Stomach (tissue), 9 donors: ENCODE results near the gene CUX1. TPM values are rescaled to one million over a fixed set of nuclear protein-coding genes. Genes with fewer than 3 reads are reported as not detected.
A peak's percentile ranks its signal among the peaks of the same experiment; 100 is the strongest.

ENCODE experiments used
- DNase-seq, 2 donors: peaks; one replicate each; pipeline versions ENCODE4 v3.0.0 to v3.0.0-alpha.2; 2013 to 2019
- H3K27ac ChIP-seq, 5 donors: fragments of 200-600 bp in 4 of 5; sonication (generic) in 4 of 5; one replicate each; pipeline ENCODE4 v1.5.1; 2013 to 2019; ENCODE audit warnings: mild to moderate bottlenecking in 1 of 5, moderate library complexity in 1 of 5
- H3K27me3 ChIP-seq, 3 donors: fragments of 200-600 bp; sonication (generic); one replicate each; pipeline ENCODE4 v1.5.1; 2017 to 2019; ENCODE audit warnings: mixed run types in 1 of 3
- H3K36me3 ChIP-seq, 4 donors: fragments of 200-600 bp; sonication (generic); 1 replicate in 3 of 4; 2 replicates in 1 of 4; pipeline ENCODE4 v1.5.1; 2016 to 2019
- H3K4me1 ChIP-seq, 4 donors: fragments of 200-600 bp; sonication (generic); one replicate each; pipeline ENCODE4 v1.5.1; 2016 to 2019
- H3K4me3 ChIP-seq, 4 donors: fragments of 200-600 bp; sonication (generic) in 3 of 4; one replicate each; pipeline ENCODE4 v1.5.1; 2016 to 2019; ENCODE audit warnings: mild to moderate bottlenecking in 1 of 4
- H3K9me3 ChIP-seq, 4 donors: fragments of 200-600 bp; sonication (generic); one replicate each; pipeline ENCODE4 v1.5.1; 2016 to 2019
- EP300 ChIP-seq: sonication (generic); formaldehyde crosslinking; IDR thresholded peaks from one replicate; pipeline ENCODE4 v1.6.1; 2017; ENCODE audit warnings: antibody characterized with exemption
- POLR2A ChIP-seq, 4 donors: fragments of 450-650 bp; IDR thresholded peaks; one replicate each; pipeline ENCODE4 v1.6.1; 2016; ENCODE audit warnings: antibody characterized with exemption in 4 of 4, control low read depth in 2 of 4, mild to moderate bottlenecking in 1 of 4, moderate library complexity in 1 of 4
- POLR2AphosphoS5 ChIP-seq, 3 donors: sonication (generic); formaldehyde crosslinking; IDR thresholded peaks; one replicate each; pipeline ENCODE4 v1.6.1; 2016; ENCODE audit warnings: antibody characterized with exemption in 3 of 3
- WGBS, 5 donors: extraction: QIAGEN DNeasy Blood & Tissue Kit in 3 of 5; methylation state at CpG; one replicate each; pipeline versions ENCODE4 v1.1.5 to v1.1.7; 2013 to 2018; 5-methylcytosine and 5-hydroxymethylcytosine counted together
- intact Hi-C: fragments of 100-400 bp; cut with DNase I; formaldehyde crosslinking; loops from one replicate; pipeline ENCODE4 v1.15.1; 2023; ENCODE audit warnings: low total_unique reads
- polyA plus RNA-seq, 3 donors: library from polyadenylated mRNA; stranded (reverse); fragments of 200-250 nt; gene quantifications; one replicate each; pipeline ENCODE4 v1.2.3, GENCODE V29; 2013
- total RNA-seq, 5 donors: library from RNA; depleted of rRNA; stranded (reverse); fragments of >200 nt; gene quantifications; one replicate each; pipeline versions ENCODE4 v1.1.0 to v1.2.3, GENCODE V29; 2014 to 2016
- TF ChIP-seq, protein P1 (sequence below), 7 experiments: fragments of 450-650 bp in 4 of 7; fragments of 200-600 bp in 3 of 7; sonication (generic) in 3 of 7; IDR thresholded peaks; one replicate each; pipeline ENCODE4 v1.5.1; 2016 to 2019; ENCODE audit warnings: antibody characterized with exemption in 7 of 7, control low read depth in 2 of 7, mild to moderate bottlenecking in 1 of 7
- donor health status: healthy with polysubstance abuse.
- donor health status: Bipolar disorder and iron deficiency.
- donor health status: healthy.

CUX1 gene
- total and polyA plus RNA-seq, 8 donors: 24.7 to 201 (median 54.7) TPM

DNA sequence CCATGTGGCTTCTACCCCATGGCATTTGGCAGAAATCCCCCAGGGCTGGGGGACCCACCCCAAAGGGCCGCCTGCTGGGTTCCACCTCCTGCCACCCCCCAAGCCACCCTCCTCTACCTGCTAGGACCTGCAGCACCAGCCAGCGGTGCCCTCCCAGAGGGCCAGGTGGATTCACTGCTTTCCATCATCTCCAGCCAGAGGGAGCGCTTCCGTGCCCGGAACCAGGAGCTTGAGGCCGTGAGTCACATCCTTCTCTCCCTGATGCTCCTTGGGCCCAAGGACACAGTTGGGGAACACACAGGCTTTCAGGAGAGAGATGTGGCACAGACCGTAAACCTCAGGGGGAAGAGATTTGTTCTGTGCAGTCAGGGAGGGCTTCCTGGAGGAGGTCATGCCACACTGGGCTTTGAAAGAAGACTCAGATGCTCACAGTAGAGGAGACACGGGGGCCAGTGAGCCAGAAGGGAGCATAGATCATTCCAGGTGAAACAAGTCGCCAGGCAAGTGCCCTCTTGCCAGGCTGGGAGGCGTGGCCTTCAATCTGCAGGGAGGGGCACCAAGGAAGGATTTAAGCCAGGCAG, 457.8 kb downstream of the CUX1 start:
- Histone ChIP-seq H3K4me3 (no peak overlapping the region), H3K27ac (no peak overlapping the region), H3K4me1 (peaks cover 0 to 13% (median 10%) of the 10 kb centered on the region in 4 donors), H3K9me3 (no peaks in the 10 kb centered on the region), H3K36me3 (peaks cover 0 to 6% (median 0%) of the 10 kb centered on the region in 4 donors), H3K27me3 (no peaks in the 10 kb centered on the region)
- WGBS, 5 donors: 89 to 93% (median 91%) methylated on average over 10 of the region's 10 CpGs
- DNase-seq: no peak
- no peak for TF ChIP-seq EP300
- intact Hi-C loops: no loop called here

DNA sequence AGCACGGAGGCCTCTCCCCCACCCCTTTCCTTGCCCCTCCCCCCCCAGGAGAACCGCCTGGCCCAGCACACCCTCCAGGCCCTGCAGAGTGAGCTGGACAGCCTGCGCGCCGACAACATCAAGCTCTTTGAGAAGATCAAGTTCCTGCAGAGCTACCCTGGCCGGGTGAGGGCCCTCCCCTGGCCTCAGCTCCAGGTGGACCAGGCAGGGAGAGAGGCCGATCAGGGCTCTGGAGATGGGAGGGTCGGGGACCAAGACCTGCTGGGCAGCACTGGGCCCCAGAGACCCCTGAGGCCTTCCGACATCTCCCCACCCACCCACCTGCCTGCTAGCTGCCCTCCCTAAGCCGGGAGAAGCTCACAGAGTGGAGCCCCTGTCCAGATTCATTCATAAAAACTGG, 460.5 kb downstream of the CUX1 start:
- no peak for DNase-seq
- peaks cover 0 to 7% (median 5%) of the 10 kb centered on the region in 4 donors for H3K4me1 ChIP-seq
- H3K27me3 ChIP-seq: no peaks in the 10 kb centered on the region
- H3K9me3 ChIP-seq: no peaks in the 10 kb centered on the region
- TF ChIP-seq, protein P1, sequence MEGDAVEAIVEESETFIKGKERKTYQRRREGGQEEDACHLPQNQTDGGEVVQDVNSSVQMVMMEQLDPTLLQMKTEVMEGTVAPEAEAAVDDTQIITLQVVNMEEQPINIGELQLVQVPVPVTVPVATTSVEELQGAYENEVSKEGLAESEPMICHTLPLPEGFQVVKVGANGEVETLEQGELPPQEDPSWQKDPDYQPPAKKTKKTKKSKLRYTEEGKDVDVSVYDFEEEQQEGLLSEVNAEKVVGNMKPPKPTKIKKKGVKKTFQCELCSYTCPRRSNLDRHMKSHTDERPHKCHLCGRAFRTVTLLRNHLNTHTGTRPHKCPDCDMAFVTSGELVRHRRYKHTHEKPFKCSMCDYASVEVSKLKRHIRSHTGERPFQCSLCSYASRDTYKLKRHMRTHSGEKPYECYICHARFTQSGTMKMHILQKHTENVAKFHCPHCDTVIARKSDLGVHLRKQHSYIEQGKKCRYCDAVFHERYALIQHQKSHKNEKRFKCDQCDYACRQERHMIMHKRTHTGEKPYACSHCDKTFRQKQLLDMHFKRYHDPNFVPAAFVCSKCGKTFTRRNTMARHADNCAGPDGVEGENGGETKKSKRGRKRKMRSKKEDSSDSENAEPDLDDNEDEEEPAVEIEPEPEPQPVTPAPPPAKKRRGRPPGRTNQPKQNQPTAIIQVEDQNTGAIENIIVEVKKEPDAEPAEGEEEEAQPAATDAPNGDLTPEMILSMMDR (IDR thresholded peaks at IDR 0.05): no peak
- TF ChIP-seq POLR2AphosphoS5 (IDR thresholded peaks at IDR 0.05) (no peak), EP300 (no peak), POLR2A (IDR thresholded peaks at IDR 0.05) (no peak)
- intact Hi-C loops: no loop called here
- no peak overlapping the region for H3K4me3 ChIP-seq
- peaks cover 0 to 6% (median 0%) of the 10 kb centered on the region in 4 donors for H3K36me3 ChIP-seq
- H3K27ac ChIP-seq: no peak overlapping the region
- 63 to 94% (median 83%) methylated on average over 3 to 10 of the region's 10 CpGs for WGBS, 5 donors

DNA sequence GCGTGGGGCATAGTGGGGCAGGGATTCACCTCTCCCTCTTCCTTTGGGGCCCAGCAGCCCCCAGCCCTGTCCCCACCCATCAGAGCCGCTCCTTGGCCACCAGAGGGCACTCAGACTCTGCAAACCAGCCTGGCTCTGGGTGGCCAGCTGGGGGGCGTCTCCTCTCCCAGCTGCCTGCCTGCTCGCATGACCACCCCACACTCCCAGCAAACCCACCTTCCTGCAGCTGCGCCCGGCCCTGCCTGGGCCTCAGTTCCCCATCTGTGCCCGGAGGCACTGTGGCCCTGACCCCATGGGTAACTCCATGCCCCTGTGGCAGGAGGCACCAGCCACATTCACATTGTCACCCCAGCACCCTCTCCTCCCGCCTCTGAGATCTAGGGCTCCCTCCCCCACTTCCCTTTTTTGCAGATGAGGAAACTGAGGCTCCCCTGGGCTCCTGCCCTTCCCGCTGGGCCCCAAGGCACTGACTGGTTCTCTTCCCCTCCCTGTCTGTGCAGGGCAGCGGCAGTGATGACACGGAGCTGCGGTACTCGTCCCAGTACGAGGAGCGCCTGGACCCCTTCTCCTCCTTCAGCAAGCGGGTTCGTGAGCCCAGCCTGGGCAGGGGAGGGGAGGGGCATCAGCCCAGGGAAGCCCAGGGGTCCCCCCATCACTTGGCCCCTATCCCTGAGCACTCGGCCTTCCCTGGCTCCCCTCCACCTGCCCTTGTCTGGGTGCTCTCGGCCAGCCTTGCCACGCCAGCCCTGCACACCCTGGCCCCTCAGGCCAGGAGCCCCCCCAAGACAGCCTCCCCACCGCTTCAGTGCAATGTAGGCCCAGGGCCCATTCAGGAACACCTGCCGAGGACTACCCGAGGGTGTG, 462.3 kb downstream of the CUX1 start:
- intact Hi-C loops: loop anchor here (5.0 to 10.0 kb wide), 2 partner anchors 113 to 185 kb away; partner anchors contain the start of genes ALKBH4 and LRWD1
- no peak overlapping the region for H3K4me3 ChIP-seq
- H3K9me3 ChIP-seq: no peaks in the 10 kb centered on the region
- no peak for TF ChIP-seq EP300
- TF ChIP-seq, protein P1 (IDR thresholded peaks at IDR 0.05): peak in 5 of 7 experiments; percentile 70 to 86 (median 74)
- no peaks in the 10 kb centered on the region for H3K27me3 ChIP-seq
- H3K4me1 ChIP-seq: peaks cover 0 to 10% (median 6%) of the 10 kb centered on the region in 4 donors
- DNase-seq: peak; percentile 53 to 89
- no peak overlapping the region for H3K27ac ChIP-seq
- no peaks in the 10 kb centered on the region for H3K36me3 ChIP-seq
- 44 to 62% (median 56%) methylated on average over 17 to 23 of the region's 23 CpGs for WGBS, 5 donors

DNA sequence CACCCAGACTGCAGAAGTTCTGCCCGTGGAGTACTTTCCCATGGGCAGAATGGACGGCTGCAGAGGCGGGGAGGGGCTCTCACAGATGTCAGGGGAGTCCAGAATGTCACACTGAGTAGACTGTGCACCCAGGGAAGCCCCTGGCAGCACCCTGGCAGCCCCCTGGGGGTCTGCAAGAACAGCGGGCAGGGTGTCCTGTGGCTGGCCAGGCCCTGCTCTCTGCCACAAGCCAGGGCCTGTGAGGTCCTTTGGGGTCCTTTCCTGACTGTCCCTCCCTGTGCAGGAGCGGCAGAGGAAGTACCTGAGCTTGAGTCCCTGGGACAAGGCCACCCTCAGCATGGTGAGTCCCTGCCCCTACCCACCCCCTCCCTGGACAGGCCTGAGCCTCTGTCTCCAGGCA, 463.1 kb downstream of the CUX1 start:
- TF ChIP-seq, protein P1 (IDR thresholded peaks at IDR 0.05): no peak
- no peak for TF ChIP-seq EP300
- TF ChIP-seq POLR2A (IDR thresholded peaks at IDR 0.05): no peak
- TF ChIP-seq POLR2AphosphoS5 (IDR thresholded peaks at IDR 0.05): no peak
- WGBS, 5 donors: 75 to 93% (median 90%) methylated on average over 2 to 5 of the region's 5 CpGs
- Histone ChIP-seq H3K4me3 (no peak overlapping the region), H3K4me1 (peaks cover 0 to 18% (median 10%) of the 10 kb centered on the region in 4 donors), H3K27me3 (no peaks in the 10 kb centered on the region), H3K27ac (no peak overlapping the region), H3K9me3 (no peaks in the 10 kb centered on the region), H3K36me3 (no peaks in the 10 kb centered on the region)
- DNase-seq: no peak
- intact Hi-C loops: loop anchor here (5.0 to 10.0 kb wide), 2 partner anchors 112 to 184 kb away; partner anchors contain the start of genes ALKBH4 and LRWD1
